Mesendoderm (in vitro differentiated cells): ENCODE results near the gene GRHL3.

Source experiments
- DNase-seq: peaks from one replicate; pipeline ENCODE4 v3.0.0; 2013
- H2AK5ac ChIP-seq: 2 replicates; pipeline ENCODE4 v1.6.1; 2013; ENCODE audit warnings: low read length, inconsistent platforms
- H2BK120ac ChIP-seq: 2 replicates; pipeline ENCODE4 v1.6.1; 2013; ENCODE audit warnings: low read depth, mild to moderate bottlenecking, low read length, moderate library complexity, mixed read lengths
- H2BK15ac ChIP-seq: replicated peaks from 2 replicates; pipeline ENCODE4 v1.6.1; 2013; ENCODE audit warnings: low read depth, mild to moderate bottlenecking, moderate library complexity
- H2BK5ac ChIP-seq: 2 replicates; pipeline ENCODE4 v1.6.1; 2013; ENCODE audit warnings: low read length, inconsistent platforms
- H3K18ac ChIP-seq: 2 replicates; pipeline ENCODE4 v1.6.1; 2013; ENCODE audit warnings: mild to moderate bottlenecking, low read length, mixed read lengths
- H3K23ac ChIP-seq: one replicate; pipeline ENCODE4 v1.6.1; 2013; ENCODE audit warnings: low read length
- H3K27ac ChIP-seq: 2 replicates; pipeline ENCODE4 v1.5.1; 2013; ENCODE audit warnings: low read depth, mild to moderate bottlenecking, inconsistent platforms, low read length, moderate library complexity
- H3K27me3 ChIP-seq: 2 replicates; pipeline ENCODE4 v1.6.1; 2013; ENCODE audit warnings: low read length, control low read depth, mild to moderate bottlenecking, inconsistent platforms; ENCODE audit not compliant: insufficient read depth, poor library complexity
- H3K36me3 ChIP-seq: 2 replicates; pipeline ENCODE4 v1.6.1; 2013; ENCODE audit warnings: low read length, inconsistent platforms; ENCODE audit not compliant: control insufficient read depth, insufficient read depth
- H3K4ac ChIP-seq: one replicate; pipeline ENCODE4 v1.6.1; 2013; ENCODE audit warnings: low read depth, mild to moderate bottlenecking, low read length, moderate library complexity
- H3K4me1 ChIP-seq: 2 replicates; pipeline ENCODE4 v1.6.1; 2013; ENCODE audit warnings: low read depth, low read length, inconsistent platforms; ENCODE audit not compliant: control insufficient read depth
- H3K4me2 ChIP-seq: 2 replicates; pipeline ENCODE4 v1.6.1; 2013; ENCODE audit warnings: low read length
- H3K4me3 ChIP-seq: 2 replicates; pipeline ENCODE4 v1.5.1; 2013; ENCODE audit warnings: mild to moderate bottlenecking, low read length
- H3K56ac ChIP-seq: one replicate; pipeline ENCODE4 v1.6.1; 2013; ENCODE audit warnings: low read length
- H3K79me1 ChIP-seq: 2 replicates; pipeline ENCODE4 v1.6.1; 2013; ENCODE audit warnings: low read length, inconsistent platforms
- H3K79me2 ChIP-seq: 2 replicates; pipeline ENCODE4 v1.6.1; 2013; ENCODE audit warnings: mild to moderate bottlenecking, low read length; ENCODE audit not compliant: control insufficient read depth, insufficient read depth
- H3K9ac ChIP-seq: 2 replicates; pipeline ENCODE4 v1.6.1; 2013; ENCODE audit warnings: low read length, inconsistent platforms
- H4K5ac ChIP-seq: one replicate; pipeline ENCODE4 v1.6.1; 2013; ENCODE audit warnings: low read length
- H4K8ac ChIP-seq: one replicate; pipeline ENCODE4 v1.6.1; 2013; ENCODE audit warnings: low read depth, mild to moderate bottlenecking, control low read depth, low read length, moderate library complexity
- WGBS: extraction: QIAGEN DNeasy Blood & Tissue Kit; methylation state at CpG from one replicate; pipeline ENCODE4 v1.1.7; 2013; ENCODE audit warnings: low lambda C conversion rate, missing lambda C conversion rate; ENCODE audit not compliant: insufficient coverage; ENCODE audit errors: extremely low coverage; 5-methylcytosine and 5-hydroxymethylcytosine counted together

Gene GRHL3

DNA sequence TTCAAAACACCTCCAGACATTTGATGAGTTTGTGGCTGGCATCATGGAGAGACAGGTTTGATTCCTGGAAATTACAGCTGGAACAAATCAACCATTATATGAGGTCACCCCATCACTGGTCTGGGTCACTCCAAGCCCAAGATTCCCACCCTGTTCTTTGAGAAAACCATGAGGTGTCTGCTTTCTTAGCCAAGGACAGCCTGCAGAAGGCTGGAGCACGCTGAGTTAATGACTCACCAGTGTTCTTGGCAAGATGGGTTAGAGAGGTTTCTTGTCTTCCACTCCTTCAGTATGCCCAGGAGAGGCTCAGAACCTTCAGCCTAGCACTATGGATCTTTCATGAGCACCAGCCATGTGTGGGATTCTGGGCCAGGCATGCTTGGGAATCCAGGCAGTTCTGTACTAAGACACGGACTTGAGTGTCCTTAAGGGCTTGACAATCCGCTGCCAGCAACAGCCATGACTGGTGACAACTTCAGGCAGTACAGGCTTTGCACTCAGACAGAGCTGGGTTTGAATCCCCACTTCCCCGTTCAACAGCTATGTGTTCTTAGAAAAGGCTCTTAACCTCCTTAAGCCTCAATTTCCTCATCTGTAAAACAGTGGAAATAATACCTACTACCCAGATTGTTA lies 43.9 kb downstream of the GRHL3 start:
- no peak for DNase-seq
- H2BK120ac ChIP-seq: no peak overlapping the region
- H3K4me3 ChIP-seq: no peak overlapping the region
- H4K8ac ChIP-seq: no peak overlapping the region
- H3K79me2 ChIP-seq: no peaks in the 10 kb centered on the region
- no peaks in the 10 kb centered on the region for H3K27me3 ChIP-seq
- no CpG with 5 or more reads among the region's 4 CpGs for WGBS
- no peaks in the 10 kb centered on the region for H3K79me1 ChIP-seq
- no peak overlapping the region for H4K5ac ChIP-seq
- no peaks in the 10 kb centered on the region for H3K4me1 ChIP-seq
- no peak overlapping the region for H3K56ac ChIP-seq
- no peak overlapping the region for H2BK15ac ChIP-seq
- no peak overlapping the region for H3K27ac ChIP-seq
- H3K4me2 ChIP-seq: no peak overlapping the region
- no peak overlapping the region for H3K18ac ChIP-seq
- no peak overlapping the region for H2AK5ac ChIP-seq
- H3K9ac ChIP-seq: no peak overlapping the region
- H2BK5ac ChIP-seq: no peak overlapping the region
- no peak overlapping the region for H3K4ac ChIP-seq
- H3K23ac ChIP-seq: no peak overlapping the region
- H3K36me3 ChIP-seq: no peaks in the 10 kb centered on the region

DNA sequence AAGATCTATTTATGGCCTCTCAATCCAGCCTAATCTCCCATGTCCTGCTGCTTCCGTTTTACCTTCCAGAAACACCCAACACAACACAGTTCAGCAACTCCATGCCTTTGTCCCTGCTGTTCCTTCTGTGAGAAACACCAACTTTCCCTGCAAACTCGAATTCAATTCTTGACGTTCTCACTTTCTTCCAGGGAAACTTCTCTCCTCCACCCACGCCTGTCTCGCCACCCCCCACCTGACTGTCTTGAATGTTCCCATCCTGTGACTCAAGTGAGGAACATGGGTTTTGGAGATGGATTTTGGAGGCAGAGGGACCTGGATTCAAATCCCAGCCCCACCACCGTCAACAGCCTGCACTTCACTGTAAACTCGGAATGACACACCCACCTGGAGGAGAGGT lies 44.8 kb downstream of the GRHL3 start:
- H2BK120ac ChIP-seq: no peak overlapping the region
- H3K27me3 ChIP-seq: no peaks in the 10 kb centered on the region
- no peaks in the 10 kb centered on the region for H3K36me3 ChIP-seq
- no peak overlapping the region for H3K9ac ChIP-seq
- no peak overlapping the region for H4K8ac ChIP-seq
- no peak overlapping the region for H3K27ac ChIP-seq
- WGBS: no CpG with 5 or more reads among the region's 7 CpGs
- H3K79me2 ChIP-seq: no peaks in the 10 kb centered on the region
- no peak overlapping the region for H3K4me2 ChIP-seq
- H3K18ac ChIP-seq: no peak overlapping the region
- H2BK15ac ChIP-seq: no peak overlapping the region
- no peak overlapping the region for H3K56ac ChIP-seq
- no peak overlapping the region for H3K4ac ChIP-seq
- H3K79me1 ChIP-seq: no peaks in the 10 kb centered on the region
- DNase-seq: no peak
- no peak overlapping the region for H2AK5ac ChIP-seq
- no peak overlapping the region for H3K4me3 ChIP-seq
- H3K23ac ChIP-seq: no peak overlapping the region
- H3K4me1 ChIP-seq: no peaks in the 10 kb centered on the region
- no peak overlapping the region for H2BK5ac ChIP-seq
- H4K5ac ChIP-seq: no peak overlapping the region

DNA sequence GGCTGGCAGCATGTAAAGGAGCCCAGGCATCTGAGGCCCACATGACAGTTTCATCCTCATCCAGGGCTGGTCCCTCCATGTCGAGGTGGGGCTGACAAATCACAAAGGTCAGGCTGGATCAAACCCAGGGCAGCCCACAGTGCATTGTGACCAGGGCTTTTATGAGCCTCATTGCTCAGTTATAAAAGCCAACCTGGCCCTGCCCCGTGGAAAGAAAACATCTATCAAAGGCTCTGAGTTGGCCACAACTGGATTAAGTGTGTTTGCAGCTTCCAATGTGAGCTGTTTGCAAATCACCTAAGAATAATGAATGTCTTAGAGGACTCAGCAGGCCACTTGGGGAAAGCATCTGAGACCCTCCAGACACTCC lies 45.4 kb downstream of the GRHL3 start:
- H3K23ac ChIP-seq: no peak overlapping the region
- H3K36me3 ChIP-seq: no peaks in the 10 kb centered on the region
- H3K4me1 ChIP-seq: no peaks in the 10 kb centered on the region
- H3K4me2 ChIP-seq: no peak overlapping the region
- no CpG with 5 or more reads among the region's 2 CpGs for WGBS
- H3K79me1 ChIP-seq: no peaks in the 10 kb centered on the region
- no peak overlapping the region for H3K18ac ChIP-seq
- H3K9ac ChIP-seq: no peak overlapping the region
- H2BK15ac ChIP-seq: no peak overlapping the region
- H3K4ac ChIP-seq: no peak overlapping the region
- H2AK5ac ChIP-seq: no peak overlapping the region
- H2BK120ac ChIP-seq: no peak overlapping the region
- H4K8ac ChIP-seq: no peak overlapping the region
- no peak overlapping the region for H3K27ac ChIP-seq
- no peak overlapping the region for H2BK5ac ChIP-seq
- no peak overlapping the region for H3K4me3 ChIP-seq
- no peaks in the 10 kb centered on the region for H3K27me3 ChIP-seq
- no peak overlapping the region for H4K5ac ChIP-seq
- H3K56ac ChIP-seq: no peak overlapping the region
- no peak for DNase-seq
- H3K79me2 ChIP-seq: no peaks in the 10 kb centered on the region

DNA sequence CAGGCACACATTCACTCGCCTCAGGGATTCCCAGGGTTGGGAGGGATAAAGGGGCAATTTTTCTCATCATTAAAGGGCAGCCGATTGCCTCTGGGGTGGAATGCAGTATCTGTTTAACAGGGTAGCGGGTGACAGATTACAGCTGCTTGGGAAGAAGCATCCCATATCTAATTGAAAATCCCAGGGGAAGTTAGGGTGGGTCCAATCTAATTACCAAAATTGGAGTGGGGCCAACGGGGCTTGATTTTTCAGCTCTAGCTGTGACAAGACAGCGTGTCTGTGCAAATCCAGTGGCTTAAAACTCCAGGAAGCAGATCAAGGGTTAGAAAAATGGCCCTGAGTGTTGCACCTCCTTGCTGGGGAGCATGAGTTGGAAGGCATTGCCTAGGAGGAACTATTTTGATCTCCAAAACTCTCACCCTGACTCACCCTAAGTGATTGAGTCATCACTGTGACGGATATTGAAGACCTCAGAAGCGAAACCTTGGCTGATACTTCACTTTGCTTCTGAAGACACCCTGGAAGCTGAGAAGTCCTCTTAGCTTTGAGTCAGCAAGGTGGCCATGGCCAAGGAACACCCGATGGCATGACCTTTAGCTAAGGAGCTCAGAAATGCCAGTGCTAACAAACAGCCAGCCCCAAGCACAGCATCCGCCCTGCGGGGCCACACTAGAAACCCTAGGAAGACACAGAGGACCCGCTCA lies 46.0 kb downstream of the GRHL3 start:
- no peak overlapping the region for H3K27ac ChIP-seq
- H3K9ac ChIP-seq: no peak overlapping the region
- H3K56ac ChIP-seq: no peak overlapping the region
- H2BK15ac ChIP-seq: no peak overlapping the region
- no peaks in the 10 kb centered on the region for H3K36me3 ChIP-seq
- no peaks in the 10 kb centered on the region for H3K79me2 ChIP-seq
- H3K23ac ChIP-seq: no peak overlapping the region
- H3K18ac ChIP-seq: no peak overlapping the region
- no peak overlapping the region for H3K4ac ChIP-seq
- no peaks in the 10 kb centered on the region for H3K4me1 ChIP-seq
- WGBS: no CpG with 5 or more reads among the region's 11 CpGs
- no peaks in the 10 kb centered on the region for H3K79me1 ChIP-seq
- no peaks in the 10 kb centered on the region for H3K27me3 ChIP-seq
- no peak overlapping the region for H3K4me3 ChIP-seq
- H2BK120ac ChIP-seq: no peak overlapping the region
- no peak for DNase-seq
- no peak overlapping the region for H4K5ac ChIP-seq
- no peak overlapping the region for H2BK5ac ChIP-seq
- H3K4me2 ChIP-seq: no peak overlapping the region
- H2AK5ac ChIP-seq: no peak overlapping the region
- H4K8ac ChIP-seq: no peak overlapping the region

DNA sequence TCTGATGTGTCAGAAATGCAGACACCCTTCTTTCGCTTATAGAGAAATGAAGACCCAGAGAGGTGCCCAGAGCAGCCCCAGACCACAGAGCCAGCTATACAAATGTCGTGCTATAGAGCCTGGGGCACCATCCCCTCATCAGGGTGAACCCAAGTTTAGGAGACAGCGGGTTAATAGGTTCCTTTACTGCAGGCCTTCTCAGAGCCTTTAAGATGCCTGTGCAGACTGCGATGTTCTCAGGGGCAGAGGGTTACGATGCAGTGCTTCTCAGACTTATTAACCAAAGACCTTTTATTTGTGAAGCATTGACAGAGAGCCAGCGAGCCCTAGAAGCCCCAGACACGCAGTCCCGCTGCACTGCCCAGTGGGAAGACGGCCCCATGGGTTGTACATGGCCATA lies 47.5 kb downstream of the GRHL3 start:
- Histone ChIP-seq H2BK120ac (no peak overlapping the region), H3K27ac (no peak overlapping the region), H3K9ac (no peak overlapping the region), H3K23ac (no peak overlapping the region), H3K4me2 (no peak overlapping the region), H2BK15ac (no peak overlapping the region), H4K5ac (no peak overlapping the region), H3K4me3 (no peak overlapping the region), H3K4ac (no peak overlapping the region), H3K27me3 (no peaks in the 10 kb centered on the region), H3K36me3 (no peaks in the 10 kb centered on the region), H4K8ac (no peak overlapping the region), H3K4me1 (no peaks in the 10 kb centered on the region), H3K18ac (no peak overlapping the region), H2BK5ac (no peak overlapping the region), H3K56ac (no peak overlapping the region), H3K79me2 (no peaks in the 10 kb centered on the region), H3K79me1 (no peaks in the 10 kb centered on the region), H2AK5ac (no peak overlapping the region)
- DNase-seq: no peak
- no CpG with 5 or more reads among the region's 9 CpGs for WGBS

DNA sequence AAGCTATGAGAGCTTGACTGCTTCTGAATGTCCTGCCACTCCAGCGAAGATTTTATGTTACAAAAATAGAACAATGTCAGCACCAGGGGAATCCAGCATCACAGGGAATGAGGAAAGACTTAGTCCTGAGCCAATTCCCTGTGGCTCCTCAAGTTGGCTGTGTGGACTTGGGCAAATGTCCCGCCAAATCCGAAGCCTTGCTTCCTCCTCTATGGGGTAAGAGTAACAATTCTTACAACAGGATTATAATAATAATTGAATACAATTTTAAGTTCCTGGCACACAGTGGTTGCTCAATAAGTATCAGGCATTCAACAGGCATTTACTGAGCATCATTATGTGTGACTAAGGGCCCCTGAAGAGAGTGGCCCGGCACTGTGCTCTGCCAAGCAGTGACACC lies 50.0 kb downstream of the GRHL3 start:
- Histone ChIP-seq H3K27me3 (no peaks in the 10 kb centered on the region), H3K36me3 (no peaks in the 10 kb centered on the region), H3K4me1 (no peaks in the 10 kb centered on the region), H2BK120ac (no peak overlapping the region), H3K9ac (no peak overlapping the region), H3K4me2 (no peak overlapping the region), H3K4me3 (no peak overlapping the region), H3K79me1 (no peaks in the 10 kb centered on the region), H3K56ac (no peak overlapping the region), H2BK15ac (no peak overlapping the region), H3K23ac (no peak overlapping the region), H4K8ac (no peak overlapping the region), H3K27ac (no peak overlapping the region), H4K5ac (no peak overlapping the region), H3K79me2 (no peaks in the 10 kb centered on the region), H3K4ac (no peak overlapping the region), H3K18ac (no peak overlapping the region), H2BK5ac (no peak overlapping the region), H2AK5ac (no peak overlapping the region)
- no peak for DNase-seq
- WGBS: no CpG with 5 or more reads among the region's 4 CpGs
